Thoracic aorta (tissue), 2 donors: ENCODE measurements around the gene SERPINB7. TPM values are rescaled to one million over a fixed set of nuclear protein-coding genes. Genes with fewer than 3 reads are reported as not detected.

Experiments
- ATAC-seq: fragments of 150-250 bp; one replicate; pipeline ENCODE4 v1.8.0; 2017; ENCODE audit warnings: low read depth; ENCODE audit not compliant: insufficient number of reproducible peaks, low FRiP score
- DNase-seq: peaks from one replicate; pipeline ENCODE4 v3.0.0-alpha.2; 2020; ENCODE audit warnings: low spot score
- H3K27ac ChIP-seq, 2 donors: fragments of 200-600 bp; sonication (generic); 1 replicate in 1 of 2; 2 replicates in 1 of 2; pipeline ENCODE4 v1.5.1; 2016; ENCODE audit warnings: mild to moderate bottlenecking in 2 of 2, moderate library complexity in 2 of 2
- H3K27me3 ChIP-seq: fragments of 200-600 bp; sonication (generic); replicated peaks from 2 replicates; pipeline ENCODE4 v1.6.0; 2016; ENCODE audit warnings: mild to moderate bottlenecking; ENCODE audit not compliant: insufficient read depth
- H3K36me3 ChIP-seq: fragments of 200-600 bp; sonication (generic); one replicate; pipeline ENCODE4 v1.5.1; 2016
- H3K4me1 ChIP-seq, 2 donors: fragments of 200-600 bp; sonication (generic); 1 replicate in 1 of 2; 2 replicates in 1 of 2; pipeline versions ENCODE4 v1.5.1 to v1.6.0; 2016; ENCODE audit warnings: low read depth in 2 of 2, mild to moderate bottlenecking in 1 of 2; ENCODE audit not compliant: control insufficient read depth in 1 of 2
- H3K4me3 ChIP-seq: fragments of 200-600 bp; sonication (generic); 2 replicates; pipeline ENCODE4 v1.5.1; 2016; ENCODE audit warnings: mild to moderate bottlenecking
- H3K9me3 ChIP-seq: fragments of 200-600 bp; sonication (generic); 2 replicates; pipeline ENCODE4 v1.5.1; 2016
- CTCF ChIP-seq: fragments of 200-600 bp; sonication (generic); IDR thresholded peaks from one replicate; pipeline ENCODE4 v1.5.1; 2019; ENCODE audit warnings: antibody characterized with exemption
- total RNA-seq, 2 donors: library from RNA; depleted of rRNA; stranded (reverse); fragments of >200 nt; gene quantifications; one replicate each; pipeline versions ENCODE4 v1.1.0 to v1.2.3, GENCODE V29; 2016

Gene SERPINB7
- total RNA-seq, 2 donors from 2014 or later = 0.14 TPM; not detected in 1

DNA sequence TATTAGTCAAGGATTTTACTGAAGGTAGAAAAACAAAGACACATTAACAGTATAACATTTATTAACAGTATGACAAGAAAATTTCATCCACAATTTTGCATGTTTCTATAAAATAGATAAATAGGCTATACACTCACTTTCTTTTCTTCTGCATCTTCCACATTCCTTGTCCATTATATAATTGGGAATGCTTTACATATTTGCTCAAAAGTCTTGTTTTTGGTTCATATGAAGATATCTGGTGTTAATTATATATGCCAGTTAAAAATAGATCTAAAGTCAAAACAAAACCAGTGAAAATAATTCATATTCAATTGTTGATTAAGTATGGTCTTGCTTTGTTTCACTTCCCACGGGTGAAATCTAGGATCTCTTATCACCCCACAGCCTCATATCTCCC, 53.4 kb downstream of the SERPINB7 start:
- H3K4me1 ChIP-seq = no peaks in the 10 kb centered on the region
- H3K36me3 ChIP-seq = no peaks in the 10 kb centered on the region
- ATAC-seq (no peak), DNase-seq (no peak)
- no peak overlapping the region for H3K27ac ChIP-seq
- TF ChIP-seq CTCF = no peak
- no peaks in the 10 kb centered on the region for H3K27me3 ChIP-seq
- no peaks in the 10 kb centered on the region for H3K9me3 ChIP-seq
- no peak overlapping the region for H3K4me3 ChIP-seq

GRCh38 chr18:63829886-63830285, 54.7 kb downstream of the SERPINB7 start:
- no peaks in the 10 kb centered on the region for H3K9me3 ChIP-seq
- no peak for TF ChIP-seq CTCF
- H3K27me3 ChIP-seq = no peaks in the 10 kb centered on the region

DNA sequence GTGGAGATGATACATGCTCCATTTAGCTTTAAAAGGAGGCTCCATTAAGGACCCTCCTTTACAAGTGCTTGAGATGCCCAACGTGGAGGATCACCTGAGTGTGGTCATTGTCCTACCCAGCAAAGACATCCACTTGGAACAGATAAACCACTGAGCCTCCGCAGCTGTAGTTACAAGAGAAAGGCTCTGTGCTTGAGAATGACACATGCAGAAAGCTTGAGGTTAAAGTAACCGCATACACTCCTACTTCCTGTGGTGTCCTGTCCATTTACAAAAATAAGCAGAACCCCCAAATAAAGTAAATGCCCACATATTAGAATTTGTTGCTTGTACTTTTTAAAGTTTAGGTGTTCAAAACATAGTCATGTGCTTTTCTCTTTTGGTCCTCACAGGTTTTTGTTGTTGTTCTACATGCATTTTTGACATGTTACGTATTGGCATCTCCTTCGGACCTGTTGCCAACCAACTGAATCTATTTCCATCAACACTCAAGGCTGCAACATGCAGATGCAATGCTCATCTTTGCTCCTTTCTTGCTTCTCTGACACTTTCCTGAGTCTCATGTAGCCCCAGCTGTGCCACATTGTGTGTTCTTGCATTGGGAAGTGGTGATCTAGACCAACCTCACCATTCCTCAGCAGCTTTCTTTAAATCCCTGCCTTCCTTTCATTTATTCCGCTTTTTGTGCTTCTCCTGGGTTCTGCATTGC, 56.0 kb downstream of the SERPINB7 start:
- no peak overlapping the region for H3K4me3 ChIP-seq
- no peaks in the 10 kb centered on the region for H3K27me3 ChIP-seq
- no peak for TF ChIP-seq CTCF
- DNase-seq = no peak
- no peaks in the 10 kb centered on the region for H3K4me1 ChIP-seq
- H3K9me3 ChIP-seq = no peaks in the 10 kb centered on the region
- ATAC-seq = no peak
- H3K27ac ChIP-seq = no peak overlapping the region
- no peaks in the 10 kb centered on the region for H3K36me3 ChIP-seq

More at GRCh38 chr18:63829886-63830285, 54.7 kb downstream of the SERPINB7 start:
- no peak for DNase-seq
- Histone ChIP-seq H3K27ac (no peak overlapping the region), H3K36me3 (no peaks in the 10 kb centered on the region), H3K4me3 (no peak overlapping the region), H3K4me1 (no peaks in the 10 kb centered on the region)
- ATAC-seq = no peak

GRCh38 chr18:63832470-63832869, 57.3 kb downstream of the SERPINB7 start:
- no peaks in the 10 kb centered on the region for H3K36me3 ChIP-seq
- no peak for ATAC-seq

More at GRCh38 chr18:63832470-63832869, 57.3 kb downstream of the SERPINB7 start:
- Histone ChIP-seq H3K4me3 (no peak overlapping the region), H3K27me3 (no peaks in the 10 kb centered on the region), H3K27ac (no peak overlapping the region), H3K9me3 (no peaks in the 10 kb centered on the region), H3K4me1 (no peaks in the 10 kb centered on the region)
- DNase-seq = no peak
- no peak for TF ChIP-seq CTCF
